Osteoblast (primary cell): ENCODE results near the gene TRAPPC1. TPM values are rescaled to one million over a fixed set of nuclear protein-coding genes. Genes with fewer than 3 reads are reported as not detected.

Experiments
- DNase-seq: peaks from one replicate; pipeline ENCODE4 v3.0.0; 2011; ENCODE audit warnings: low spot score, mixed read lengths; ENCODE audit not compliant: insufficient read length; ENCODE audit errors: missing footprints
- H2AFZ ChIP-seq: 2 replicates; pipeline ENCODE4 v1.6.0; 2011; ENCODE audit warnings: mild to moderate bottlenecking, low read length
- H3K27ac ChIP-seq: 2 replicates; pipeline ENCODE4 v1.5.1; 2011; ENCODE audit warnings: mild to moderate bottlenecking, low read depth, low read length, moderate library complexity
- H3K27me3 ChIP-seq: 2 replicates; pipeline ENCODE4 v1.6.0; 2012; ENCODE audit warnings: mild to moderate bottlenecking, control low read depth, inconsistent platforms, low read length, moderate library complexity; ENCODE audit not compliant: insufficient read depth
- H3K36me3 ChIP-seq: 2 replicates; pipeline ENCODE4 v1.5.1; 2011; ENCODE audit warnings: mild to moderate bottlenecking, low read length, control low read depth, moderate library complexity; ENCODE audit not compliant: insufficient read depth
- H3K4me1 ChIP-seq: 2 replicates; pipeline ENCODE4 v1.5.1; 2011; ENCODE audit warnings: mild to moderate bottlenecking, low read length, control low read depth, moderate library complexity; ENCODE audit not compliant: insufficient read depth
- H3K4me2 ChIP-seq: 2 replicates; pipeline ENCODE4 v1.6.0; 2011; ENCODE audit warnings: mild to moderate bottlenecking, low read length; ENCODE audit not compliant: insufficient read depth
- H3K4me3 ChIP-seq: fragments of 200-600 bp; sonication (generic); 3 replicates; pipeline ENCODE4 v1.5.1; 2012; ENCODE audit warnings: mild to moderate bottlenecking, low read length, inconsistent platforms; ENCODE audit not compliant: insufficient read depth
- H3K79me2 ChIP-seq: 2 replicates; pipeline ENCODE4 v1.6.0; 2012; ENCODE audit warnings: mild to moderate bottlenecking, low read length, control low read depth, inconsistent platforms; ENCODE audit not compliant: insufficient read depth
- H3K9me3 ChIP-seq: 2 replicates; pipeline ENCODE4 v1.5.1; 2011; ENCODE audit warnings: low read depth, low read length, control low read depth
- H4K20me1 ChIP-seq: 2 replicates; pipeline ENCODE4 v1.6.0; 2012; ENCODE audit warnings: mild to moderate bottlenecking, low read length, control low read depth; ENCODE audit not compliant: insufficient read depth
- total RNA-seq: library from RNA; depleted of rRNA; stranded (reverse); fragments of >200 nt; gene quantifications from 2 replicates; pipeline ENCODE4 v1.2.3, GENCODE V29; 2012
- TF ChIP-seq, protein P1 (sequence below): IDR thresholded peaks from 2 replicates; pipeline ENCODE4 v1.5.1; 2011; ENCODE audit warnings: mild to moderate bottlenecking, low read depth, low read length, moderate library complexity; ENCODE audit errors: extremely low read depth

Gene TRAPPC1
- total RNA-seq, 1 donor, result 26.1 TPM

DNA sequence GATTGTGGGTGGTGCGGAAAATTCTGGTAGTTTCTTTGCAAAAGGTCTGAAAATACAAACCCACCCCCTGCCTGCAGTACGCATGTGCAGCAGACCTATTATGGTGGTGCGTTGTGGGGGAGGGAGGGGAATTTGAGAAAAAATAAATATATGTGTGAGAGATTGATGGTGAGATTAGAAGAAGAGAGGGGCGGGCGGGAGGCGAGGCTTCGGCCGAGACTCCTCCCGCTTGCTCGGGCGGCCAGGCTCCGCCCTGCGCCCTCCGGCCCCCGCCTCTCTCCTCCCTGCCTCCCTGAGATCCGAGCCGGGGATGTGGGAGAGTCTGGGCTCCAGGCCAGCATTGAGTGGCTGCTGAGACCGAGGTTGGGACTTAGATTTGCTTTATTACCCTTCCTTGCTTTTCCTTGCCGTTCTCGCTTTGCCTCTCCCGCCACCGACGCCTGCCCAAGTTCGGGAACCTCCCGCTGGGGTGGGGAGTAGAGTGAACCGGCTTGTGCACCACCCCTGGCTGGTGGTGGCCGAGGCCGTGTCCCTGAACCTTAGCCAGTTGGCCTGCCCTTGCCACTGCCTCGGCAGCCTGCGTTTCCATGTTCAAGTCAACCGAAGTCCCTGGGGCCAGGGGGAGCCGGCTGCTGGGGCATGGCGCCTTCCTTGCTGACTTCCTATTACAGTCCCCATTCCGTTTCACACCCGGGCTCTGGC, 44.1 kb downstream of the TRAPPC1 start:
- TF ChIP-seq, protein P1, sequence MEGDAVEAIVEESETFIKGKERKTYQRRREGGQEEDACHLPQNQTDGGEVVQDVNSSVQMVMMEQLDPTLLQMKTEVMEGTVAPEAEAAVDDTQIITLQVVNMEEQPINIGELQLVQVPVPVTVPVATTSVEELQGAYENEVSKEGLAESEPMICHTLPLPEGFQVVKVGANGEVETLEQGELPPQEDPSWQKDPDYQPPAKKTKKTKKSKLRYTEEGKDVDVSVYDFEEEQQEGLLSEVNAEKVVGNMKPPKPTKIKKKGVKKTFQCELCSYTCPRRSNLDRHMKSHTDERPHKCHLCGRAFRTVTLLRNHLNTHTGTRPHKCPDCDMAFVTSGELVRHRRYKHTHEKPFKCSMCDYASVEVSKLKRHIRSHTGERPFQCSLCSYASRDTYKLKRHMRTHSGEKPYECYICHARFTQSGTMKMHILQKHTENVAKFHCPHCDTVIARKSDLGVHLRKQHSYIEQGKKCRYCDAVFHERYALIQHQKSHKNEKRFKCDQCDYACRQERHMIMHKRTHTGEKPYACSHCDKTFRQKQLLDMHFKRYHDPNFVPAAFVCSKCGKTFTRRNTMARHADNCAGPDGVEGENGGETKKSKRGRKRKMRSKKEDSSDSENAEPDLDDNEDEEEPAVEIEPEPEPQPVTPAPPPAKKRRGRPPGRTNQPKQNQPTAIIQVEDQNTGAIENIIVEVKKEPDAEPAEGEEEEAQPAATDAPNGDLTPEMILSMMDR, result no peak
- peaks cover 36% of the 10 kb centered on the region for H3K79me2 ChIP-seq
- DNase-seq, result peak; percentile 99
- peak overlapping the region; percentile 79 for H3K27ac ChIP-seq
- peak overlapping the region; percentile 95 for H3K4me3 ChIP-seq
- H4K20me1 ChIP-seq, result peaks cover 20% of the 10 kb centered on the region
- H2AFZ ChIP-seq, result peak overlapping the region; percentile 85
- peaks cover 44% of the 10 kb centered on the region for H3K4me1 ChIP-seq
- no peaks in the 10 kb centered on the region for H3K9me3 ChIP-seq
- H3K36me3 ChIP-seq, result peaks cover 29% of the 10 kb centered on the region
- H3K4me2 ChIP-seq, result peak overlapping the region; percentile 97
- H3K27me3 ChIP-seq, result no peaks in the 10 kb centered on the region

DNA sequence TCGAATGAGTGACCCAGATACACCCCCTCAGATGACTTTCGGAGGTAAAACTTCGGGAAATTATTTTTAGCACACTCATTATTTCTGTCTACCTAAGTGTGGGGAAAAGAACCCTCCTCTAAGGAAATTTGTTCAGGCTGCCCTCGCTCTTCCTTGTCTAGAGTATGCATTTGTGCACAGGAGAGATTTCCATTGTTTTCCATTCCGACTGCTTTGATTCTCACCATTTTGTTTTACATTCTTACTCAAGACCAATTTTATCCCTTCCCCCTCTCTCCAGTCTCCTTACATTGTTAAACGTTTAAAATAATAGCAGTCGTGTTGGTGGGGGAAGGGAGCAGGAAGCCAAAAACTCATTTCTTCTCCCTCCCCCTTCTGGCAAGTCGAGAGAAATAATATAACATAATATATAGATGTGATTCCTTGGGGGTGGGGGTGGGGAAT, 44.7 kb downstream of the TRAPPC1 start:
- Histone ChIP-seq H3K4me2 (peak overlapping the region; percentile 97), H4K20me1 (peaks cover 20% of the 10 kb centered on the region), H3K79me2 (peaks cover 36% of the 10 kb centered on the region), H3K4me3 (peak overlapping the region; percentile 95), H3K36me3 (peaks cover 28% of the 10 kb centered on the region), H2AFZ (peak overlapping the region; percentile 76), H3K4me1 (peaks cover 44% of the 10 kb centered on the region), H3K9me3 (no peaks in the 10 kb centered on the region), H3K27ac (peak overlapping the region; percentile 75), H3K27me3 (no peaks in the 10 kb centered on the region)
- peak; percentile 88 for DNase-seq
- TF ChIP-seq, protein P1, result no peak

DNA sequence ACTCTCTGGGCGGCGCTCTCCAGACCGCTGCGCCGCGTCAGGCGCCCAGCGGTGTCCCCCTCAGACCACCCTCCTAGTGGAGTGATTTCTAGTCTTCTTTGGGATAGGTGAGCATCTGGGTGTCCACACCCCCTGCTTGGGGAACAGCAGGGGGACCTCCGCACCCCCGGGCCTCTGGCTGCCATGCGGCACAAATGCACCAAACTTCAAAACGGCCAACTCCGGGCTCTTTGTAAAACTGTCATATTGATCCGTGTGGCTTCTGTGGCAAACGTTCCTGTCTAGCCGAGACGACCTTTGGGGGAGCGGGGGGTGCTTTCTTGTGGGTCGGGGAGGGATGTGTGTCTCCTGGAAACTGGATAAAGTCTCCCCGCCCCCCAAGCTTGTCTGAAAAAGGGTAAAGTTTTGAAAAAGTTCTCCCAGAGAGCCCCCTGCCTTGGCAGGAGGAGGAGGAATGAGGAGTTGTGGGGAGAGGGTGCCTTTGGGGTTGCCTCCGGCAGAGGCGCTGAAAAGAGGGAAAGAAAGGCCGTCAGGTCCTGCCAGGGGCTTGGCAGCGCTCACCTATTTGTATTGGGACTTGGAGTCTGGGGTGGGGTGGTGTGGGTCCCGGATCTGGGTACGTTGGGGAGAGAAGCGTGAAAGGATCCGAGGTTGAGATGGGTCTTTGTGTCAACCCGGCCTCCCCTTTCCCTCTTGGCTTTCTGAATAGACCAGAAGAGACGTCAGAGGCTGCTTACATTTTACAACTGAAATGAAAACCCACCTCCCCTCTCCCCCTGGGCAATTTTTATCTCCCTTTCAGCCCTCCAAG, 45.3 kb downstream of the TRAPPC1 start:
- H3K4me2 ChIP-seq, result peak overlapping the region; percentile 97
- peak overlapping the region; percentile 76 for H2AFZ ChIP-seq
- H3K4me3 ChIP-seq, result peak overlapping the region; percentile 95
- H3K79me2 ChIP-seq, result peaks cover 36% of the 10 kb centered on the region
- peak; percentile 92 for DNase-seq
- H3K36me3 ChIP-seq, result peaks cover 28% of the 10 kb centered on the region
- H3K9me3 ChIP-seq, result no peaks in the 10 kb centered on the region
- H4K20me1 ChIP-seq, result peaks cover 20% of the 10 kb centered on the region
- peak overlapping the region; percentile 75 for H3K27ac ChIP-seq
- TF ChIP-seq, protein P1, result no peak
- no peaks in the 10 kb centered on the region for H3K27me3 ChIP-seq
- H3K4me1 ChIP-seq, result peaks cover 44% of the 10 kb centered on the region
